ENCODE results near the gene PCDHAC2.

PCDHAC2 gene

GRCh38 chr5:140986117-140986521 lies 19.8 kb downstream of the PCDHAC2 start:
- no peak for DNase-seq (ENCODE audit: low read depth in 2 of 2)

- DNase-seq (ENCODE audit: low read depth in 2 of 2): no peak
These were observed 21.8 kb downstream of the PCDHAC2 start for GRCh38 chr5:140988100-140988499.

GRCh38 chr5:140988608-140989007 lies 22.3 kb downstream of the PCDHAC2 start:
- no peak for DNase-seq (ENCODE audit: low read depth in 2 of 2)

GRCh38 chr5:140989254-140990020 lies 23.2 kb downstream of the PCDHAC2 start:
- no peak for DNase-seq (ENCODE audit: low read depth in 2 of 2)

DNA sequence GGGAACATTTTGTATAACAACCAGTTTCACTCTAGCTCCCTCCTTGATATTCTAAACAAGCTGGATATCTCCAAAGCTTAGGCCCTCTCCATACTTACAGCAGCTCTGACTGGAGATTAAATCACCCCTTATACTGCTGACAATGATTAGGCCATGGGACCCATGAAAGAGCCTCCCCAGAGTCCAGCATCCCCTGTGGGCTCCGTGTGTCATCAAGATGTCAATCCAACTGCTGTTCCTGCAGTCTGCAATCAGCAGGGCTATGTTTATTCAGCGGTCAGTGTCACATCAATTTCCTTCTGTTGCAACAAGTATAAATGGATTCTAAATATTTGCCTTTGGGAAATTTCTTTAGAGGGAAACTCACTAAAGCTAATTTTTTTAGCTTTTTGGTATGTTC lies 26.6 kb downstream of the PCDHAC2 start:
- no peak for DNase-seq (ENCODE audit: low read depth in 2 of 2)

GRCh38 chr5:140996060-140996459 lies 29.8 kb downstream of the PCDHAC2 start:
- DNase-seq (ENCODE audit: low read depth in 2 of 2): no peak

DNA sequence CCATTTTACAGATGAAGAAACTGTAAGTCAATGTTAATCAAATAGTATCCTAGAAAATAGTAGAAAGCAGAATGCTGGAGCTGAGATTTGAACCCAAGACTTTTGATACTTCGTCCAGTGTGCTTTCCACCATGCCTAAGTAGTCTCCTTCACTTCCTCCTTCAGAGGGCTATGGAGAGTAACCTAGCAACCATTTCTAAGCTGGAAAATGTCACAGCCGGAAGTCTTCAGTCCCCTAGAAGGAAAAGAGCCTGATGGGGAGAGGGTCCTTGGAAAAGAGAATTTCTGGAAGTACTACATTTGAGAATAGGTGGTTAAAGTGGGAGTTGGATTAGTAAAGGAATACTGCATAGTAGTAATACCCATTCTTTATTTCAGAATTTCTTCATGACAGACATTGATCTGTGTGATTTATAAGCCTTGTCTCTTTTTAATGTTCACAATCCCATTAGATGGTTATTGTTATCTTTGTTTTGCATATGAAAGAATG lies 32.7 kb downstream of the PCDHAC2 start:
- DNase-seq (ENCODE audit: low read depth in 2 of 2): no peak

GRCh38 chr5:141001446-141001843 lies 35.2 kb downstream of the PCDHAC2 start:
- no peak for DNase-seq (ENCODE audit: low read depth in 2 of 2)

- DNase-seq (ENCODE audit: low read depth in 2 of 2): no peak
These were observed 35.7 kb downstream of the PCDHAC2 start for GRCh38 chr5:141001844-141002604.

DNA sequence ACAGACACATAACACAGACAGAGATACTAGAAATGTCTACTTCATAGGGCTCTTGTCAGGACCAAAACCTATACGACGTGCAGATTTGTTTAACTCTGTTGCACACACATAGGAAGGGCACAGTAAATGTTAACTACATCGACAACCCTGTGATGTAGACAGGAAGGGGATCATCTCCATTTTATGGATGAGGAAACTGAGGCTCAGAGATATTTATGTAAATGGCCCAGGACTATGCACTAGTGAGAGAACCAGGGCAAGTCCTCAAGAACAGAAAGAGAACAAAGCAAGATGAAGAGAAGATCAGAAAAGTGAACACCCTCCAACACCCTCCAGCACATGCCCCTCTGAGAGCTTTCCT lies 36.3 kb downstream of the PCDHAC2 start:
- DNase-seq (ENCODE audit: low read depth in 2 of 2): no peak

- no peak for DNase-seq (ENCODE audit: low read depth in 2 of 2)
These were observed 36.8 kb downstream of the PCDHAC2 start for GRCh38 chr5:141003031-141003430.

- DNase-seq (ENCODE audit: low read depth in 2 of 2): no peak
These were observed 37.7 kb downstream of the PCDHAC2 start for GRCh38 chr5:141003791-141004611.

- no peak for DNase-seq (ENCODE audit: low read depth in 2 of 2)
These were observed 41.5 kb downstream of the PCDHAC2 start for GRCh38 chr5:141007791-141008190.

DNA sequence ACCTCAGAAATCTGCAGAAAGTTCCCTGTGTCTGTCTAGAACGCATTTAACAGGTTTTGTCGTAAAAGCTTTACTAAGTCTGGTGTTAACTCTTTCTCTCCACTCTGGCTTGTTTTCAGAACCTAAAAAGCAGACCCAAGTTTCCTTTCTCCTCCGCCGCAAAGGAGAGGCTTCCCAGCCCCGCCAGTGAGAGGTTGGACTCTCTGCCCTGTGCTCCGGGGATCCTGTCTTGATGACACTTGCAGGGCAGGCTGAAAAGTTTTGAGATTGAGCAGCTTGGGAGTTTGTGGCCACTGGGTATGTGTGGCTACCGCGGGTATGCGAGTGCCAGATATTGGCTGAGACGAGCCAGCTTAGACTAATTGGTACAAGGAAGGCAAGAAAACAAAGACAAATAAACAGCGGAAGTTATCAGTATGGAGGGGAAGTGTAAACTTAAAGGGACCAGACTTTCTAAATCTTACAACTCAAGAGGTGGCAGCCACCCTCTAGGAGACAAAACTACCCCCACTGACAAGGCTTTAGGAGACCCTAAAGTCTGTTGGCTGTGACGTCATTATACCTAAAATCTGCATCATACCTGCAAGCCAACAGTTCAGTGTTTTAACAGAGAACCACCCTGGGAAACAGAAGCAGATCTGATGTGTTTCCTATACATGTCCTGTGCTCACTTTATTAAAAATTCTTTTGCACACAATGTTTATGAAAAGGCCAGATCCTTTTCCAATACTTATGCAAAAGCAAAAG lies 43.9 kb downstream of the PCDHAC2 start:
- no peak for DNase-seq (ENCODE audit: low read depth in 2 of 2)

DNA sequence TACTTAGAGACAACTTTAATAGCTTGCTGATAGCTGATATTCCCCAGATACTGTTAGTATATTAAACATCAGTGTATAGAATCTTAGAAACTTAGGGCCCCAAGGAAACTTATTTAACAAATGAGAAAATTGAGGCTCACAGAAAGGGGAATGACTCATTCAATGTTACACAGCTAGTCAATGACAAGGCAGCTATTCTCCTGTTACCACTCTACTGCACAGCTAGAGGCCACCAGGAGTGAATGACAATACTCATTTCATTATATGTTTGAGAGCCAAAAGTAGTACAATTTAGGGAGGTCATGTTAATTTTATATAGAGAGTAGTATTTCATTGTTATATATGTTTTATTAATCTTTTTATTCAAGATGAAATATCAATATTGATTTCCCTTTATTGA lies 51.7 kb downstream of the PCDHAC2 start:
- DNase-seq (ENCODE audit: low read depth in 2 of 2): no peak
